ENCODE measurements around the gene HNF1A. TPM values are rescaled to one million over a fixed set of nuclear protein-coding genes. Genes with fewer than 3 reads are reported as not detected.

The HNF1A gene
- total RNA-seq, 3 donors from 2014 or later: 0.29 to 0.33 TPM; not detected in 1

DNA sequence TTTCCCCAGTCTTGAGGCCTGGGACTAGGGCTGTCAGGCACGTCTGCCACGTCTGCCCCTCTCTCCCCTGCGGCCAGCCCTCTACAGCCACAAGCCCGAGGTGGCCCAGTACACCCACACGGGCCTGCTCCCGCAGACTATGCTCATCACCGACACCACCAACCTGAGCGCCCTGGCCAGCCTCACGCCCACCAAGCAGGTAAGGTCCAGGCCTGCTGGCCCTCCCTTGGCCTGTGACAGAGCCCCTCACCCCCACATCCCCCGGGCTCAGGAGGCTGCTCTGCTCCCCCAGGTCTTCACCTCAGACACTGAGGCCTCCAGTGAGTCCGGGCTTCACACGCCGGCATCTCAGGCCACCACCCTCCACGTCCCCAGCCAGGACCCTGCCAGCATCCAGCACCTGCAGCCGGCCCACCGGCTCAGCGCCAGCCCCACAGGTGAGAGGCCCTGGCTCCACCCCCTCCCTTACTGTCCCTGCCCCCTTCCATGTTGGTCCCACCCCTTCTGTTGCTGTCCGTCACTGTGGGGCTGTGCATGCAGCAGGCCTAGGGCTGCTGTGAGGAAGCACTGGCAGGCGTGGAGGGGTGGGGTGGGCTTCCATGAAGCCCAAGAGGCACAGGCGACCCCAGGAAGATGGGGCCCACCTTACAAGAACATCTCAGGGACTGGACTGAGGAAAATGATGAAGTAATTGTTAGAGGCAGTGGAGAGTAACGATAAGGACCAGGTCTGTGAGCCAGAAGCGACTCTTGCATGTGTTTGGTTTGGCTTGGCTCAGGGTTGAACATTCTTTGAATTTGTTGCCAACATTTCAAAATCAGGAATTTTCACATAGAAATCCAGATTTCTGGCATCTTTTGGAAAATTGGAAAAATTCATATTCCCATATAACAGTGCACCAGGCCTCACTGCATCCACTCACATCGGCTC lies 21.1 kb downstream of the HNF1A start:
- no peak for DNase-seq (ENCODE audit: low spot score in 2 of 2)
- no peaks in the 10 kb centered on the region for H3K36me3 ChIP-seq
- H3K27ac ChIP-seq: no peak overlapping the region
- no peaks in the 10 kb centered on the region for H3K27me3 ChIP-seq
- no peaks in the 10 kb centered on the region for H3K4me1 ChIP-seq
- H3K4me3 ChIP-seq: no peak overlapping the region
- H3K9me3 ChIP-seq: no peaks in the 10 kb centered on the region
- intact Hi-C loops (cut with DNase I; ENCODE audit: low total_unique reads): no loop called here
- no peak for TF ChIP-seq POLR2AphosphoS5 (IDR thresholded peaks at IDR 0.05)

DNA sequence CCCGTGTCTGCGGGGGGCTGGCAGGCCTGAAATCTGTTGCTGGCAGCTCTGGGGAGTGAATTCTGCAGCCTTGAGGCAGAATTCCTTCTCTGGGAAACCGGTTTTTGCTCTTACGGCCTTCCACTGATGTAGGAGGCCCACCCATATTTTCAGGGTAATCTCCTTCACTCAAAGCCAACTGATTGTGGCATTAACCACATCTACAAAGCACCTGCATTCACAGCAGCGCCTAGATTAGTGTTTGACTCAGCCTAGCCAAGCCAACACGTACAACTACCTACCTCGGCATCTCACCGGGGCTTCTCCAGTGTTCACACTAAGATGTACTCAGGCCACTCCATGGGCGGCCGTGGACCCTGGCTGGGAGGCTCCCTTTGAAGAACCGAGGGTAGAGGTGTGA lies 22.2 kb downstream of the HNF1A start:
- H3K4me3 ChIP-seq: no peak overlapping the region

DNA sequence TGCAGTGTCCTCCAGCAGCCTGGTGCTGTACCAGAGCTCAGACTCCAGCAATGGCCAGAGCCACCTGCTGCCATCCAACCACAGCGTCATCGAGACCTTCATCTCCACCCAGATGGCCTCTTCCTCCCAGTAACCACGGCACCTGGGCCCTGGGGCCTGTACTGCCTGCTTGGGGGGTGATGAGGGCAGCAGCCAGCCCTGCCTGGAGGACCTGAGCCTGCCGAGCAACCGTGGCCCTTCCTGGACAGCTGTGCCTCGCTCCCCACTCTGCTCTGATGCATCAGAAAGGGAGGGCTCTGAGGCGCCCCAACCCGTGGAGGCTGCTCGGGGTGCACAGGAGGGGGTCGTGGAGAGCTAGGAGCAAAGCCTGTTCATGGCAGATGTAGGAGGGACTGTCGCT lies 22.7 kb downstream of the HNF1A start:
- H3K4me3 ChIP-seq: no peak overlapping the region
- TF ChIP-seq POLR2A (IDR thresholded peaks at IDR 0.05) (no peak), POLR2AphosphoS5 (IDR thresholded peaks at IDR 0.05) (no peak)
- TF ChIP-seq, protein P1, sequence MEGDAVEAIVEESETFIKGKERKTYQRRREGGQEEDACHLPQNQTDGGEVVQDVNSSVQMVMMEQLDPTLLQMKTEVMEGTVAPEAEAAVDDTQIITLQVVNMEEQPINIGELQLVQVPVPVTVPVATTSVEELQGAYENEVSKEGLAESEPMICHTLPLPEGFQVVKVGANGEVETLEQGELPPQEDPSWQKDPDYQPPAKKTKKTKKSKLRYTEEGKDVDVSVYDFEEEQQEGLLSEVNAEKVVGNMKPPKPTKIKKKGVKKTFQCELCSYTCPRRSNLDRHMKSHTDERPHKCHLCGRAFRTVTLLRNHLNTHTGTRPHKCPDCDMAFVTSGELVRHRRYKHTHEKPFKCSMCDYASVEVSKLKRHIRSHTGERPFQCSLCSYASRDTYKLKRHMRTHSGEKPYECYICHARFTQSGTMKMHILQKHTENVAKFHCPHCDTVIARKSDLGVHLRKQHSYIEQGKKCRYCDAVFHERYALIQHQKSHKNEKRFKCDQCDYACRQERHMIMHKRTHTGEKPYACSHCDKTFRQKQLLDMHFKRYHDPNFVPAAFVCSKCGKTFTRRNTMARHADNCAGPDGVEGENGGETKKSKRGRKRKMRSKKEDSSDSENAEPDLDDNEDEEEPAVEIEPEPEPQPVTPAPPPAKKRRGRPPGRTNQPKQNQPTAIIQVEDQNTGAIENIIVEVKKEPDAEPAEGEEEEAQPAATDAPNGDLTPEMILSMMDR (IDR thresholded peaks at IDR 0.05): no peak
- no peak overlapping the region for H3K27ac ChIP-seq
- H3K36me3 ChIP-seq: no peaks in the 10 kb centered on the region
- no peaks in the 10 kb centered on the region for H3K4me1 ChIP-seq
- intact Hi-C loops (cut with DNase I; ENCODE audit: low total_unique reads): no loop called here
- H3K27me3 ChIP-seq: no peaks in the 10 kb centered on the region
- DNase-seq (ENCODE audit: low spot score in 2 of 2): peak in 1 of 2 donors; percentile 33
- no peaks in the 10 kb centered on the region for H3K9me3 ChIP-seq

More for the DNA sequence above, 22.2 kb downstream of the HNF1A start:
- H3K36me3 ChIP-seq: no peaks in the 10 kb centered on the region
- intact Hi-C loops (cut with DNase I; ENCODE audit: low total_unique reads): no loop called here
- no peaks in the 10 kb centered on the region for H3K4me1 ChIP-seq
- H3K27ac ChIP-seq: no peak overlapping the region
- no peaks in the 10 kb centered on the region for H3K9me3 ChIP-seq
- H3K27me3 ChIP-seq: no peaks in the 10 kb centered on the region
- DNase-seq (ENCODE audit: low spot score in 2 of 2): peak in 1 of 2 donors; percentile 22
- TF ChIP-seq POLR2A (IDR thresholded peaks at IDR 0.05) (no peak), POLR2AphosphoS5 (IDR thresholded peaks at IDR 0.05) (no peak)
- TF ChIP-seq, protein P1 (IDR thresholded peaks at IDR 0.05): no peak

DNA sequence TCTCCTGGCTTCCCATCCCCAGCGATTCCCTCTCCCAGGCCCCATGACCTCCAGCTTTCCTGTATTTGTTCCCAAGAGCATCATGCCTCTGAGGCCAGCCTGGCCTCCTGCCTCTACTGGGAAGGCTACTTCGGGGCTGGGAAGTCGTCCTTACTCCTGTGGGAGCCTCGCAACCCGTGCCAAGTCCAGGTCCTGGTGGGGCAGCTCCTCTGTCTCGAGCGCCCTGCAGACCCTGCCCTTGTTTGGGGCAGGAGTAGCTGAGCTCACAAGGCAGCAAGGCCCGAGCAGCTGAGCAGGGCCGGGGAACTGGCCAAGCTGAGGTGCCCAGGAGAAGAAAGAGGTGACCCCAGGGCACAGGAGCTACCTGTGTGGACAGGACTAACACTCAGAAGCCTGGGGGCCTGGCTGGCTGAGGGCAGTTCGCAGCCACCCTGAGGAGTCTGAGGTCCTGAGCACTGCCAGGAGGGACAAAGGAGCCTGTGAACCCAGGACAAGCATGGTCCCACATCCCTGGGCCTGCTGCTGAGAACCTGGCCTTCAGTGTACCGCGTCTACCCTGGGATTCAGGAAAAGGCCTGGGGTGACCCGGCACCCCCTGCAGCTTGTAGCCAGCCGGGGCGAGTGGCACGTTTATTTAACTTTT lies 23.6 kb downstream of the HNF1A start:
- no peak overlapping the region for H3K4me3 ChIP-seq
- intact Hi-C loops (cut with DNase I; ENCODE audit: low total_unique reads): no loop called here
- no peaks in the 10 kb centered on the region for H3K4me1 ChIP-seq
- H3K9me3 ChIP-seq: no peaks in the 10 kb centered on the region
- no peak for DNase-seq (ENCODE audit: low spot score in 2 of 2)
- no peaks in the 10 kb centered on the region for H3K27me3 ChIP-seq
- H3K36me3 ChIP-seq: no peaks in the 10 kb centered on the region
- no peak overlapping the region for H3K27ac ChIP-seq
- TF ChIP-seq POLR2AphosphoS5 (IDR thresholded peaks at IDR 0.05) (no peak), POLR2A (IDR thresholded peaks at IDR 0.05) (no peak)
- TF ChIP-seq, protein P1 (IDR thresholded peaks at IDR 0.05): no peak

DNA sequence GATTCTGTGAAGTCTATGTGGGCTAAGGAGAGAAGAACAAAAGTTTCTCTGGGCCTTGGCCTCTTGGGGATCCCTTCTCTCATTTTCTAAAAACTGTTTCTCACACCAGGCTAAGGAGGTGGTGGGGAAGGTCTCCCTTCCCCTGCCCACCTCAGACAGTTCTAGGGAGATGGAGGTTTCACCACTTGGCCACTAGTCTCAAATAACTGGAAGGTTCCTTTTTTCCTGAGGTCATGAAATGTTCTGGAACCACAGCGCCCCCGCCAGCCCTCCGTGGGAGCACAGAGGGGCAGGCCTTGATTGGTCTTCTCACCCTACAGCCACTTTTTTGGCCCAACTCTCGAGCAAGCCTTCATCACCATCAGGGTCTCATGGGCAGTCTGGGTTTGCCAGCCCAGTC lies 25.3 kb downstream of the HNF1A start:
- Histone ChIP-seq H3K27me3 (no peaks in the 10 kb centered on the region), H3K27ac (no peak overlapping the region), H3K9me3 (no peaks in the 10 kb centered on the region), H3K36me3 (no peaks in the 10 kb centered on the region), H3K4me1 (no peaks in the 10 kb centered on the region), H3K4me3 (no peak overlapping the region)
- TF ChIP-seq POLR2AphosphoS5 (IDR thresholded peaks at IDR 0.05) (no peak), POLR2A (IDR thresholded peaks at IDR 0.05) (no peak)
- TF ChIP-seq, protein P1 (IDR thresholded peaks at IDR 0.05): no peak
- DNase-seq (ENCODE audit: low spot score in 2 of 2): no peak
- intact Hi-C loops (cut with DNase I; ENCODE audit: low total_unique reads): no loop called here
